Esophagus mucosa (tissue), 1 donor: ENCODE data around the gene SERPINB4. TPM values are rescaled to one million over a fixed set of nuclear protein-coding genes. Genes with fewer than 3 reads are reported as not detected.
A peak's percentile ranks its signal among the peaks of the same experiment; 100 is the strongest.
"Not testable (repeated sequence)": the region's sequence is repeated elsewhere in the genome, so short reads cannot be mapped to it uniquely, and the experiment has no call there.

ENCODE experiments used
- ATAC-seq: fragments of 200-7000 bp; cut with Tn5 transposase; one replicate; pipeline ENCODE4 v1.9.1; 2020
- total RNA-seq: library from RNA; stranded (reverse); gene quantifications from one replicate; pipeline ENCODE4 v1.2.4, GENCODE V29; 2023
- donor health status: DM: yes; HTN: yes; CAD: no.

Gene SERPINB4
- 418 TPM for total RNA-seq

GRCh38 chr18:63644142-63644541, at the start of gene SERPINB4:
Gene SERPINB4, minus strand, starts transcription at chr18:63644256. Its CDS starts 679 bp downstream, at chr18:63643577.
- peak; percentile 81 for ATAC-seq

DNA sequence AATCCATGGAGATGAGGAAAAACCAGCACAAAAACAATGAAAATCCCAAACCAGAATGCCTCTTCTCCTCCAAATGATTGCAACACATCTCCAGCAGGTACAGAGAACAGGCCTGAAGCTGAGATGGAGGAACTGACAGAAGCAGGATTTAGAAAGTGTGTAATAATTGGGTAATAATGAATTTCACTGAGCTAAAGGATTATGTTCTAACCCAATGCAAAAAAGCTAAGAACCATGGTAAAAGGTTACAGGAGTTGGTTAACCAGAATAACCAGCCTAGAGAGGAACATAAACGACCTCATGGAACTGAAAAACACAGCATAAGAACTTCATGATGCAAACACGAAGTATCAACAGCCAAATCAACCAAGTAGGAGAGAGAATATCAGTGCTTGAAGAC, 45.0 kb upstream of the SERPINB4 start:
- ATAC-seq = peak; percentile 98

DNA sequence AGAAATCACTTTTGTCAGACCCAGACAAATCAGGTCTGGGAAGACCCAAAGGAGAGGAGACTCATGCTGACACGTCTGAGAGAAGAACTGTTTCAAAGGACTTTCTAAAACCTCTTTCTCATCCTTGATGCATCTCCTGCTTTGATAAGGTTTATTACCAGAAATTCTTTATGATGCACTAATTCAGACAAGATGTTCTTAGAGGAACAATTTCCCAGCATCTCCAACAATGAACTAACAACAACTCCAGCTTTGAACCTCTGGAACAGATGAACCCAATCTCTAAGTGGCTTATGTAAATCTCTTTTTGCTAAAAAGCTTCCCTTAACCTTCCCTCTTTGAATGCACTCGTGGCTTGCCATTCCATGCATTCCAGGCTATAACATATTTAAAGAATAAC, 42.8 kb upstream of the SERPINB4 start:
- ATAC-seq = no peak

DNA sequence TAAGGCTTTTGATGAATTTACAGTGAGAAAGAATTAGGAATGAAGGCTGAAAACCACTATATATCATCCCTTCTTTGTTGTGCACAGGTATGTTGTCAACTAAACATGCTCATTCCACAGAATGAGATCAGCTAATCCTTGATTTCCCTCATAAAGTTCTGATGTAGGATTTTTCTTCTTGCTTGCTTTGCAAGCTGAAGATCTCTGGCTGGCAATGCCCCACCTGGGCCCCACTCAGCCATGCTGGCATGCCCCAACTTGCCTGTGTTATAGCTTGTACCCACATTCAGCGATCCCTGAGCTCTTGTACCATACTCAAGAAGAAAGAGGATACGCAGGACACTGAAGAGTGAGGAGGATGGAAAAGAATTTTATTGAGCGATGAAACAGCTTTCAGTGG, 40.7 kb upstream of the SERPINB4 start:
- ATAC-seq = no peak

- ATAC-seq = no peak
Observed at GRCh38 chr18:63683890-63684289, 39.8 kb upstream of the SERPINB4 start.

GRCh38 chr18:63683152-63683551, 39.1 kb upstream of the SERPINB4 start:
- ATAC-seq = peak; percentile 94

- no peak for ATAC-seq
Observed at GRCh38 chr18:63681449-63682340, 37.6 kb upstream of the SERPINB4 start.

- peak; percentile 31 for ATAC-seq
Observed at GRCh38 chr18:63679820-63680606, 36.0 kb upstream of the SERPINB4 start.

- ATAC-seq = peak; percentile 59
Observed at GRCh38 chr18:63677500-63678225, 33.6 kb upstream of the SERPINB4 start.

- ATAC-seq = peak; percentile 67
Observed at GRCh38 chr18:63676526-63677323, 32.7 kb upstream of the SERPINB4 start.

DNA sequence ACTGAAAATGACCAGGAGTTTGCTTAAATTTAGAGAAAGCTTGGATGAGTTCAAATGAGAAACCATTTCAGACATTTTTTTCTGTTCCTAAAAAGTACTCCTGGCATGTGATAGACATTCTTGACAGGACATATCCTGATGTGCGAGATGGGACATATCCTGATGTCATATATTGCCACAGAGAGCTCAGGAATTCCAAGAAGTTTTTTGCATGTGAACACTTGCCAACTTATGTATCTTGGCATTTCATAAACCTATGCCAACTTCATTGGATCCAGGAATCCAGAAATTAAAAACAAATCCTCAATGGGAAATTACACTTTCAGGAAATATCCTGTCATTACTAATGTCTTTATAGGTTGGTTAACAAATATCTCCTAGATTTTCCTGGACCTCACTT, 20.5 kb upstream of the SERPINB4 start:
- ATAC-seq = no peak

- peak; percentile 86 for ATAC-seq
Observed at GRCh38 chr18:63661750-63662149, 17.7 kb upstream of the SERPINB4 start, which contains the start of gene SERPINB3. Gene SERPINB3, minus strand, starts transcription at chr18:63661893. Its CDS starts 677 bp downstream, at chr18:63661216.

DNA sequence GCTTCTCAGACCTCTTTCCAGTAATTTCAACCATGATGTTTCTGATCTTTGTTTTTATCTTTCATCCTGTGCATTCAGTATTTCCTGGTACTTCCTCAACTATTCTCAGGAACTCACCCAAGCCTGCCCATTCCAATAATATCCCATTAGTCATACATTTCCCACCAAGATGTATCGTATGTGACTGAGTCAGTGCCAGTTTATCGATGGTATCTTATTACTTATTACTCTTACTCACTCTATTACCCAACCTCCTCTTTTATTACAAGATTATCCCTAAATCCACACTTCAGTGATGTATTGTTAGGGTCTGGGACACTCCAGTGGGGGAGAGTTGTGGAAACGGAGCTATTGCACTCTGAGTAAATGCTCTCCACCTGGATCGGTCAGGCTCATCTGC, 14.9 kb upstream of the SERPINB4 start:
- ATAC-seq = peak; percentile 8

GRCh38 chr18:63650271-63650670, 6.2 kb upstream of the SERPINB4 start:
- not testable (repeated sequence) for ATAC-seq

- no peak for ATAC-seq
Observed at GRCh38 chr18:63648241-63648640, 4.2 kb upstream of the SERPINB4 start.

GRCh38 chr18:63646936-63647335, 2.9 kb upstream of the SERPINB4 start:
- ATAC-seq = no peak

GRCh38 chr18:63644694-63645093, 638 bp upstream of the SERPINB4 start:
- ATAC-seq = not testable (repeated sequence)

GRCh38 chr18:63642668-63643356, 1.2 kb downstream of the SERPINB4 start:
- ATAC-seq = peak; percentile 70

DNA sequence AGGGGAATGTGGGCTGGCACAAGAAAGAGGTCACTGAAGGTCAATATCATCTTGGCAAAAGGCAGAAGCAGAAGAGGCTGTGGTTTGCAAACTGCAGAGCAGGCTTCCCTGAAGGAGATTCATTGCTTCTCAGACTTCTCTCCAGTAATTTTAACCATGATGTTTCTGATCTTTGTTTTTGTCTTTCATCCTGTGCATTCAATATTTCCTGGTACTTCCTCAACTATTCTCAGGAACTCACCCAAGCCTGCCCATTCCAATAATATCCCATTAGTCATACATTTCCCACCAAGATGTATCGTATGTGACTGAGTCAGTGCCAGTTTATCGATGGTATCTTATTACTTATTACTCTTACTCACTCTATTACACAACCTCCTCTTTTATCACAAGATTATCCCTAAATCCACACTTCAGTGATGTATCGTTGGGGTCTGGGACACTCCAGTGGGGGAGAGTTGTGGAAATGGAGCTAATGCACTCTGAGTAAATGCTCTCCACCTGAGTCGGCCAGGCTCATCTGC, 2.8 kb downstream of the SERPINB4 start:
- ATAC-seq = not testable (repeated sequence)

GRCh38 chr18:63637703-63638102, 6.4 kb downstream of the SERPINB4 start:
- no peak for ATAC-seq

DNA sequence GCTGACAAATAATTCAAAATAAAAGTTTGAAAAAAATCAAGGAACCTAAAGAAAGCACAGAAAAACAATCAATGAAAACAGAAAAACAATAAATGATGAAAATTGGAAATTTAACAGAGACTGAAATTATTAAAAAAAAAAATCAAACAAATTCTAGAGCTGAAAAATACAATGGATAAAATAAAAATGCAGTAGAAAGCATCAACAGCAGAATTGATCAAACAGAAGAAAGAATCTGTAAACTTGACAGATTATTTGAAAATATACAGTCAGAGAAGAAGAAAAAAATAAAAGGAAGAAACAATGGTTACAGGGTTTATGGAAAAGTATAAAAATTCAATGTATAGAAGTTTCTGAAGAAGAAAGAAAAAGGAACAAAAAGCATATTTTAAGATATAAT, 16.2 kb downstream of the SERPINB4 start:
- ATAC-seq = no peak
